AG04449 (cell line): ENCODE measurements around the gene LDAF1.

ENCODE experiments used
- CTCF ChIA-PET: fragments of 350-600 bp; formaldehyde crosslinking; extraction: SDS; loops from one replicate; lab custom pipeline; 2021; ENCODE audit warnings: antibody characterized with exemption; lab: Yijun Ruan, JAX
- POLR2A ChIA-PET: fragments of 400-600, 350-600 bp; formaldehyde crosslinking; extraction: SDS; loops from one replicate; lab custom pipeline; 2020; ENCODE audit warnings: antibody characterized with exemption, inconsistent platforms; lab: Yijun Ruan, JAX
- DNase-seq: peaks from one replicate; pipeline ENCODE4 v3.0.0-alpha.2; 2010; ENCODE audit warnings: low read depth, low spot score
- H3K4me3 ChIP-seq: 2 replicates; pipeline ENCODE4 v1.5.1; 2011; ENCODE audit warnings: low read depth, mild to moderate bottlenecking, control low read depth, low read length
- TF ChIP-seq, protein P1 (sequence below): IDR thresholded peaks from one replicate; pipeline ENCODE4 v1.5.1; 2011; ENCODE audit warnings: mild to moderate bottlenecking, moderate library complexity, low read length, control low read depth, inconsistent platforms; ENCODE audit not compliant: insufficient read depth; ENCODE audit errors: missing control alignments

Gene LDAF1

DNA sequence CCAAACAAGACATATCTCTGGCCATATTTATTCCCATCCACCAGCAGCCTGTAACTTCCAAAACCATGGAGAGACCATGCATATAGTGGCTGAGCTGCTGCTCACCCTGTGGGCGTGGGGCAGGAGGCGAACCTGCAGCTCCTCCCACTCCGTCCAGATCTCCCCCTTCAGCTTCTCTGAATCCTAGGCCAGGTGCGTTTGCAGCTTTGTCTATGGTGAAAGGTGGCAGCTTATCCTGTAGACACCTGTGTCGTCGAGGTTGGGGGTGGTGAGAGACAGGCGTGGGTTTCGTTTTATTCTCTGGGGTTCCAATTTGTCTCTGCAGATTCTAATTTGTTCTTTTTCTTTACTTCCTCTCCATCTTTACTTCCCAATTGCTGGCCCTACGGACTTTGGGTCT, 65.3 kb downstream of the LDAF1 start:
- TF ChIP-seq, protein P1, sequence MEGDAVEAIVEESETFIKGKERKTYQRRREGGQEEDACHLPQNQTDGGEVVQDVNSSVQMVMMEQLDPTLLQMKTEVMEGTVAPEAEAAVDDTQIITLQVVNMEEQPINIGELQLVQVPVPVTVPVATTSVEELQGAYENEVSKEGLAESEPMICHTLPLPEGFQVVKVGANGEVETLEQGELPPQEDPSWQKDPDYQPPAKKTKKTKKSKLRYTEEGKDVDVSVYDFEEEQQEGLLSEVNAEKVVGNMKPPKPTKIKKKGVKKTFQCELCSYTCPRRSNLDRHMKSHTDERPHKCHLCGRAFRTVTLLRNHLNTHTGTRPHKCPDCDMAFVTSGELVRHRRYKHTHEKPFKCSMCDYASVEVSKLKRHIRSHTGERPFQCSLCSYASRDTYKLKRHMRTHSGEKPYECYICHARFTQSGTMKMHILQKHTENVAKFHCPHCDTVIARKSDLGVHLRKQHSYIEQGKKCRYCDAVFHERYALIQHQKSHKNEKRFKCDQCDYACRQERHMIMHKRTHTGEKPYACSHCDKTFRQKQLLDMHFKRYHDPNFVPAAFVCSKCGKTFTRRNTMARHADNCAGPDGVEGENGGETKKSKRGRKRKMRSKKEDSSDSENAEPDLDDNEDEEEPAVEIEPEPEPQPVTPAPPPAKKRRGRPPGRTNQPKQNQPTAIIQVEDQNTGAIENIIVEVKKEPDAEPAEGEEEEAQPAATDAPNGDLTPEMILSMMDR, result no peak
- H3K4me3 ChIP-seq, result no peak overlapping the region
- ChIA-PET CTCF (no interaction called here), POLR2A (no interaction called here)
- no peak for DNase-seq

DNA sequence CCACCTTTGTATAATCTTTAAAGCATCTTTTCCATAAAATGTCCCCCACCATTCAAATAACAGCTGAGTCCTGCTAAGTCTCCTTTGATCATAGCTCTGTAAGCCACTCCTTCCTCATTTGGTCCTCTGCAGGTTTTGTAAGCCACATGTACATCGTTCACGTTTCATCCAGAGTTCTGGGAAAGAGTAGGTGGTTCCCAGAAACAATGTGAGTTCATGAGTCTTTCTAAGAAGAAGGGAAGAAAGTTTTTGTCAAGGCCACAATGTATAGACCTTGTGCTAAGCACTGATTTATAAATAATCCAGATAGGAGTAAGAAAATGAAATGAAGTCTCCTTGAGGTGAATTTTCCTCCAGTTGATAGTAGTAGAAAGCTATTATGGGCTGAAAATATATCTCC, 66.3 kb downstream of the LDAF1 start:
- H3K4me3 ChIP-seq, result no peak overlapping the region
- ChIA-PET CTCF (no interaction called here), POLR2A (no interaction called here)
- TF ChIP-seq, protein P1, result no peak
- no peak for DNase-seq

DNA sequence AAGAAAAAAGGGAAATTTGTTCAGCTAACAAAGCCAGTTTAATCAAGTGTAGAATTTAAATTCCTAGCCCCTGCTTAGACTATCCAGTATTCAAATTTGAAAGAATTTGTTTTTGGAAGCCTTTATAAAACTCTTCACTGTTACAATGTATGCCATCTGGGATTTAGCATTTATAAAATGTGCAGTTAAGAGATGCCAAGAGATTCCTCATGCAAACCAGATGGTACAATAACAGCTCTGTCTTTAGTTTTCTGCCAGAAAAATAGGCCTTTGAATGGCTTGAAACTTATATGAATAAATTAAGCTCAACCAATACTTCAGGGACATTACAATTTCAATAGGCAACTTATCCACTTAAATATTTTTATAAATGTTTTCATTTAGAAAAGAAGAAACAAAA, 68.3 kb downstream of the LDAF1 start:
- H3K4me3 ChIP-seq, result no peak overlapping the region
- POLR2A ChIA-PET, result no interaction called here
- CTCF ChIA-PET, result interaction anchor here (1.0 kb wide), 1 partner anchor 8 kb away, joined by 3 read pairs; no protein-coding TSS in a partner anchor
- TF ChIP-seq, protein P1, result no peak
- no peak for DNase-seq

DNA sequence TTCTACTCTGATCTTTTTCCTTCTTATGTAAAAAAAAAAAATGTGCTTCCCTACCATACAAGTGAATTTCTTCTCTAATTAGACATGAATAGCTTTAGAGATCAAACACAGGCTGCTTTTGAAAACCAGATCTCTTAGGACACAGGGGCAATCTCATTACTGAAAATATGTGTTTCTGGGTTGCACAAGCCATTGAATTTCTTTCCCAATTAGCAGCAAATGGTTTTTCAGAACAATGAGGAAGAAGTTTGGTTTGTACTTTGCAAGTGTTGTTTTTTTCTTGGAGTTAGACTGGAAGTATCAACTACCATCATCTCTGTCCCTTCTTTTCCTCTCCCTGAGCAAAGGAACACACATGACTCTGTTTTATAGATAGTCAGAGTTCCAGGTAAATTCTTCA, 69.4 kb downstream of the LDAF1 start:
- CTCF ChIA-PET, result no interaction called here
- no peak for DNase-seq
- POLR2A ChIA-PET, result no interaction called here

DNA sequence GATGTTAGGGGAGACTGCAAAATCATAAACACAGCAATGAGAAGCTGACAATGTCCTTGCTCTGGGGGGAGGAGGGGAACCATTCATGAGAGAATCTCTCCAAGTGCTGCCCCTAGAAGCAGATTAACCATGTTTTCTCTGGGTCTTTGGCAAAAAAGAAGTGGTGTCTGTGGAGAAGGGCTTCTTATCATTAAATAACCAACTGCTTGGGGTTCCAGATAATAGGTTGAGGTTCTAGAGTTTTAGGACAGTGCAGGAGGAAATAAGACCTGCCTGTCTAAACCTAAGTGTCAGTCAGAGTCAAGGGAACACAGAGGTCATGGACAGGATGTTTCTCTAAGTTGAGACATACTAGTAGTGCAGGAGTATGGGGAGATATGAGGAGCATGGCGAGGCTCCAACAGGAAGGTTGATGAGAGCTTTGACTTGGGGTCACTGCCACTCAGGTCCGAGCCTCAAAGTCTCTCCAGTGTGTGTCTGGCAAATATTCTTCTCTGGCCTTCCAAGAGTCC, 69.9 kb downstream of the LDAF1 start:
- CTCF ChIA-PET, result interaction anchor here (0.6 kb wide), 1 partner anchor 33 kb away, joined by 3 read pairs; no protein-coding TSS in a partner anchor

More for the DNA sequence above, 69.4 kb downstream of the LDAF1 start:
- no peak overlapping the region for H3K4me3 ChIP-seq
- TF ChIP-seq, protein P1, result no peak

More for the DNA sequence above, 69.9 kb downstream of the LDAF1 start:
- no peak for DNase-seq
- H3K4me3 ChIP-seq, result no peak overlapping the region
- POLR2A ChIA-PET, result no interaction called here
- TF ChIP-seq, protein P1, result no peak
